C4-2B (cell line): ENCODE data around the gene AGFG1.

Experiments used
- CTCF ChIP-seq: fragments of 450-650 bp; conservative IDR thresholded peaks from 2 replicates; pipeline ENCODE4 v1.5.1; 2017; ENCODE audit warnings: mild to moderate bottlenecking
- ZFX ChIP-seq: fragments of 450-650 bp; IDR thresholded peaks from 2 replicates; pipeline ENCODE4 v1.6.1; 2017

GRCh38 chr2:227430639-227431038, 41.3 kb upstream of the AGFG1 start:
- TF ChIP-seq CTCF (no peak), ZFX (no peak)
